K562 (cell line): ENCODE results near the gene KHDC1. TPM values are rescaled to one million over a fixed set of nuclear protein-coding genes. Genes with fewer than 3 reads are reported as not detected.

Source experiments
- ATAC-seq: fragments of 200-7000 bp; cut with Tn5 transposase; 3 replicates; pipeline ENCODE4 v1.9.1; 2020; ENCODE audit warnings: moderate library complexity
- BruUV-seq: library from RNA; stranded (reverse); fragments of 400-500 nt; replicated peaks from 2 replicates; lab custom pipeline; 2021; lab: Mats Ljungman, UMichigan
- CTCF ChIA-PET: fragments of 300-600 bp; formaldehyde crosslinking; extraction: SDS; loops from one replicate; lab custom pipeline; 2021; ENCODE audit warnings: low intra/inter-chr PET ratio; lab: Yijun Ruan, JAX
- POLR2A ChIA-PET: fragments of 300-600, 350-650 bp; sonication (Branson Sonifier 250); formaldehyde crosslinking; extraction: SDS; loops from one replicate; lab custom pipeline; 2021; ENCODE audit warnings: antibody characterized with exemption, inconsistent platforms; lab: Yijun Ruan, JAX
- DNase-seq, 4 experiments: peaks; one replicate each; pipeline versions ENCODE4 v3.0.0 to v3.0.0-alpha.2; 2011 to 2018; ENCODE audit warnings: low spot score in 3 of 4, mixed read lengths in 3 of 4; ENCODE audit errors: extremely low read depth in 1 of 4
- FAIRE-seq: peaks from 2 replicates; lab custom pipeline; 2011; peaks lifted over from hg19 to GRCh38; lab: Jason Lieb, UNC
- H2AFZ ChIP-seq: 2 replicates; pipeline ENCODE4 v1.6.0; 2011; ENCODE audit warnings: low read depth, low read length, control low read depth, inconsistent platforms
- H3K27ac ChIP-seq: fragments of 200-600 bp; 3 replicates; pipeline ENCODE4 v1.8.0; 2011; ENCODE audit warnings: low read depth, mild to moderate bottlenecking, control low read depth, inconsistent platforms, low read length, moderate library complexity, mixed read lengths; ENCODE audit errors: extremely low read depth
- H3K27me3 ChIP-seq, 2 experiments: fragments of 300-600 bp in 1 of 2; 2 replicates in 1 of 2; 3 replicates in 1 of 2; pipeline versions ENCODE4 v1.6.0 to v1.8.0; 2011; ENCODE audit warnings: inconsistent platforms in 2 of 2, low read length in 2 of 2, mild to moderate bottlenecking in 1 of 2, mixed read lengths in 1 of 2, moderate library complexity in 1 of 2; ENCODE audit not compliant: control insufficient read depth in 2 of 2, insufficient read depth in 2 of 2
- H3K36me3 ChIP-seq: fragments of 300-600 bp; 3 replicates; pipeline ENCODE4 v1.8.0; 2011; ENCODE audit warnings: mild to moderate bottlenecking, low read length, inconsistent platforms; ENCODE audit not compliant: control insufficient read depth, insufficient read depth
- H3K4me1 ChIP-seq, 2 experiments: fragments of 200-600 bp in 1 of 2; replicated peaks in 1 of 2; 2 replicates in 1 of 2; 3 replicates in 1 of 2; pipeline versions ENCODE4 v1.5.1 to v1.8.0; 2011; ENCODE audit warnings: inconsistent platforms in 2 of 2, low read length in 2 of 2, mild to moderate bottlenecking in 1 of 2, mixed read lengths in 1 of 2, moderate library complexity in 1 of 2; ENCODE audit not compliant: control insufficient read depth in 2 of 2, insufficient read depth in 2 of 2
- H3K4me2 ChIP-seq: 2 replicates; pipeline ENCODE4 v1.6.1; 2011; ENCODE audit warnings: low read length, control low read depth, inconsistent platforms, mixed read lengths; ENCODE audit not compliant: insufficient read depth
- H3K4me3 ChIP-seq: fragments of 200-600 bp; sonication (generic), shearing (Covaris generic); 2 replicates; pipeline ENCODE4 v1.5.1; 2016; ENCODE audit warnings: control low read depth, inconsistent platforms
- H3K79me2 ChIP-seq: fragments of 200-600 bp; 3 replicates; pipeline ENCODE4 v1.8.0; 2011; ENCODE audit warnings: low read length, inconsistent platforms; ENCODE audit not compliant: control insufficient read depth, insufficient read depth
- H3K9ac ChIP-seq, 2 experiments: 2 replicates each; pipeline versions ENCODE4 v1.6.0 to v1.6.1; 2011; ENCODE audit warnings: low read depth in 2 of 2, low read length in 2 of 2, control low read depth in 1 of 2, inconsistent platforms in 1 of 2, mild to moderate bottlenecking in 1 of 2, mixed read lengths in 1 of 2; ENCODE audit not compliant: insufficient read depth in 1 of 2
- H3K9me1 ChIP-seq: one replicate; pipeline ENCODE4 v1.6.0; 2011; ENCODE audit warnings: inconsistent platforms, mild to moderate bottlenecking, low read length, moderate library complexity; ENCODE audit not compliant: control insufficient read depth, insufficient read depth
- H3K9me3 ChIP-seq: replicated peaks from 2 replicates; pipeline ENCODE4 v1.5.1; 2011; ENCODE audit warnings: low read depth, low read length, inconsistent platforms; ENCODE audit not compliant: control insufficient read depth, insufficient read depth
- H4K20me1 ChIP-seq: replicated peaks from 2 replicates; pipeline ENCODE4 v1.6.1; 2011; ENCODE audit warnings: low read length, inconsistent platforms, mixed read lengths; ENCODE audit not compliant: control insufficient read depth, insufficient read depth
- FOXA3 ChIP-seq, 2 experiments: fragments of 450-650 bp in 1 of 2; sonication (generic) in 1 of 2; formaldehyde crosslinking; IDR thresholded peaks in 1 of 2; conservative IDR thresholded peaks in 1 of 2; 2 replicates each; pipeline versions ENCODE4 v1.4.0 to v1.8.0; 2020 to 2022; ENCODE audit warnings: mild to moderate bottlenecking in 2 of 2, missing genetic modification reagents in 1 of 2
- NCOA4 ChIP-seq: fragments of 450-650 bp; IDR thresholded peaks from 2 replicates; pipeline ENCODE4 v1.6.1; 2018; ENCODE audit warnings: mild to moderate bottlenecking; ENCODE audit not compliant: partially characterized antibody
- NFIC ChIP-seq: fragments of 450-650 bp; IDR thresholded peaks from 2 replicates; pipeline ENCODE4 v1.6.1; 2017; ENCODE audit warnings: mild to moderate bottlenecking, inconsistent platforms
- NFIX ChIP-seq: fragments of 250-450 bp; sonication (Bioruptor Pico); IDR thresholded peaks from 2 replicates; pipeline ENCODE4 v1.4.0; 2020; ENCODE audit warnings: low read depth, mild to moderate bottlenecking, moderate library complexity
- RAD21 ChIP-seq, 2 experiments: fragments of 250-450 bp in 1 of 2; fragments of 450-650 bp in 1 of 2; sonication (Bioruptor Pico) in 1 of 2; formaldehyde crosslinking in 1 of 2; IDR thresholded peaks in 1 of 2; conservative IDR thresholded peaks in 1 of 2; 2 replicates each; pipeline versions ENCODE4 v1.4.0 to v1.8.0; 2020 to 2022; ENCODE audit warnings: mild to moderate bottlenecking in 2 of 2, moderate library complexity in 1 of 2
- ZNF212 ChIP-seq: fragments of 450-650 bp; formaldehyde crosslinking; IDR thresholded peaks from 2 replicates; pipeline ENCODE4 v1.4.0; 2020; ENCODE audit warnings: mild to moderate bottlenecking
- WGBS: fragments of 100-300 bp; shearing (Covaris generic); methylation state at CpG from one replicate; pipeline ENCODE4 v1.1.6; 2016; ENCODE audit warnings: low coverage, mixed read lengths; ENCODE audit not compliant: insufficient coverage; ENCODE audit errors: missing lambda C conversion rate; 5-methylcytosine and 5-hydroxymethylcytosine counted together
- in situ Hi-C: fragments of 300-500 bp; cut with MboI; formaldehyde crosslinking; loops from 4 replicates; pipeline ENCODE4 v1.15.0; 2018; ENCODE audit warnings: inconsistent platforms, mixed read lengths
- intact Hi-C: fragments of 100-400 bp; cut with micrococcal nuclease; formaldehyde crosslinking; loops from 2 replicates; pipeline ENCODE4 v1.14.2; 2022
- polyA plus RNA-seq, 8 experiments: library from polyadenylated mRNA; depleted of rRNA in 4 of 8; stranded (reverse) in 5 of 8; unstranded in 3 of 8; fragments of >200 nt; fragmentation: Nextera tagmentation in 2 of 8; fragmentation: Illumina TruSeq in 1 of 8; extraction: Ambion mirVana in 2 of 8; extraction: Trizol in 1 of 8; gene quantifications; 2 replicates each; pipeline versions ENCODE4 v1.2.1 to v1.2.3, GENCODE V29; 2011 to 2014; ENCODE audit warnings: inconsistent platforms in 1 of 8, missing spikeins in 1 of 8
- total RNA-seq, 7 experiments: library from RNA; depleted of rRNA in 6 of 7; stranded (reverse); fragments of >200 nt in 6 of 7; fragmentation: Illumina TruSeq in 2 of 7; extraction: Trizol in 2 of 7; gene quantifications; 2 replicates each; pipeline versions ENCODE4 v1.2.1 to v1.2.3, GENCODE V29; 2011 to 2021; ENCODE audit warnings: low replicate concordance in 1 of 7
- TF ChIP-seq, protein P1 (sequence below): fragments of 250-450 bp; sonication (Bioruptor Pico); IDR thresholded peaks from 2 replicates; pipeline ENCODE4 v1.4.0; 2020
- TF ChIP-seq, protein P2 (sequence below), 3 experiments: fragments of 200-800 bp in 1 of 3; sonication (Bioruptor generic) in 1 of 3; sonication (generic) in 1 of 3; formaldehyde crosslinking in 1 of 3; IDR thresholded peaks; 2 replicates each; pipeline versions ENCODE4 v1.6.1 to v1.8.0; 2016 to 2022; ENCODE audit warnings: mild to moderate bottlenecking in 2 of 3, missing compliant biosample characterization in 2 of 3, missing genetic modification characterization in 2 of 3, missing genetic modification reagents in 1 of 3
- TF ChIP-seq, protein P3 (sequence below): sonication (generic); formaldehyde crosslinking; IDR thresholded peaks from 2 replicates; pipeline ENCODE4 v1.4.0; 2020; ENCODE audit warnings: mild to moderate bottlenecking, missing genetic modification reagents
- TF ChIP-seq, protein P4 (sequence below): sonication (generic); formaldehyde crosslinking; IDR thresholded peaks from 2 replicates; pipeline ENCODE4 v1.8.1; 2023; ENCODE audit warnings: mild to moderate bottlenecking, missing genetic modification reagents

The KHDC1 gene
- total and polyA plus RNA-seq, 9 of the 15 experiments (the other 6 are each of a cell fraction or from before 2014, with no cell fraction given) = 2.5 to 19.5 (median 8.0) TPM

DNA sequence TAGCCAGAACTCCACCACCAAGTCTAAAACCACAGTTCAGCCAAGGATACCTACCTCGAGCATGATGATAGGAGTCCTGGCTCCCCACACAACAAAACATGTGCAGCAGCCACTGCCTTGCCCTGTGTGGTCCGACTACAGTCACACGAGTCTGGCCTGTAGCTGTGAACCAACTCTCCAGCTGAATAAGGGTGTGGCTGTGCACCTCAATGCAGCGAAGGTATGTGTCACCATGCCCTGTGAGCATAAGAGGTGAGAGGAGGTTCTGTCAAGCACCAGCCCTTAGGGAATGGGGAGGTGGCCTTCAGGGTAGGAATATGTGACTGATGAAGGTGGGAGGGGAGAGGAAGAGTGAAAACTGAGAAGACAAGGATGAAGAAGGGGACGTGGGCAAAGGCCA lies 21.0 kb downstream of the KHDC1 start:
- Histone ChIP-seq H3K27me3 (peaks cover 18 to 19% of the 10 kb centered on the region in 2 experiments; a peak in 4 of 5 replicates), H3K4me1 (no peaks in the 10 kb centered on the region), H4K20me1 (no peaks in the 10 kb centered on the region), H3K4me3 (no peak overlapping the region), H2AFZ (no peak overlapping the region), H3K79me2 (no peaks in the 10 kb centered on the region), H3K9me3 (no peaks in the 10 kb centered on the region), H3K4me2 (no peak overlapping the region), H3K36me3 (no peaks in the 10 kb centered on the region), H3K27ac (no peak overlapping the region), H3K9ac (no peak overlapping the region), H3K9me1 (no peaks in the 10 kb centered on the region)
- ChIA-PET CTCF (no interaction called here), POLR2A (no interaction called here)
- no TSS peak for BruUV-seq
- intact Hi-C loops (no loop called here), in situ Hi-C loops (no loop called here)
- 0% methylated on average over 5 of the region's 5 CpGs for WGBS
- ATAC-seq = no peak; the same call in 2 of the 3 replicates
- no peak for DNase-seq
- FAIRE-seq = no peak
- TF ChIP-seq RAD21 (CRISPR knock-in tag; conservative IDR thresholded peaks at IDR 0.05 in 1 of 2, IDR thresholded peaks at IDR 0.05 in 1 of 2) = no peak
- TF ChIP-seq, protein P1, sequence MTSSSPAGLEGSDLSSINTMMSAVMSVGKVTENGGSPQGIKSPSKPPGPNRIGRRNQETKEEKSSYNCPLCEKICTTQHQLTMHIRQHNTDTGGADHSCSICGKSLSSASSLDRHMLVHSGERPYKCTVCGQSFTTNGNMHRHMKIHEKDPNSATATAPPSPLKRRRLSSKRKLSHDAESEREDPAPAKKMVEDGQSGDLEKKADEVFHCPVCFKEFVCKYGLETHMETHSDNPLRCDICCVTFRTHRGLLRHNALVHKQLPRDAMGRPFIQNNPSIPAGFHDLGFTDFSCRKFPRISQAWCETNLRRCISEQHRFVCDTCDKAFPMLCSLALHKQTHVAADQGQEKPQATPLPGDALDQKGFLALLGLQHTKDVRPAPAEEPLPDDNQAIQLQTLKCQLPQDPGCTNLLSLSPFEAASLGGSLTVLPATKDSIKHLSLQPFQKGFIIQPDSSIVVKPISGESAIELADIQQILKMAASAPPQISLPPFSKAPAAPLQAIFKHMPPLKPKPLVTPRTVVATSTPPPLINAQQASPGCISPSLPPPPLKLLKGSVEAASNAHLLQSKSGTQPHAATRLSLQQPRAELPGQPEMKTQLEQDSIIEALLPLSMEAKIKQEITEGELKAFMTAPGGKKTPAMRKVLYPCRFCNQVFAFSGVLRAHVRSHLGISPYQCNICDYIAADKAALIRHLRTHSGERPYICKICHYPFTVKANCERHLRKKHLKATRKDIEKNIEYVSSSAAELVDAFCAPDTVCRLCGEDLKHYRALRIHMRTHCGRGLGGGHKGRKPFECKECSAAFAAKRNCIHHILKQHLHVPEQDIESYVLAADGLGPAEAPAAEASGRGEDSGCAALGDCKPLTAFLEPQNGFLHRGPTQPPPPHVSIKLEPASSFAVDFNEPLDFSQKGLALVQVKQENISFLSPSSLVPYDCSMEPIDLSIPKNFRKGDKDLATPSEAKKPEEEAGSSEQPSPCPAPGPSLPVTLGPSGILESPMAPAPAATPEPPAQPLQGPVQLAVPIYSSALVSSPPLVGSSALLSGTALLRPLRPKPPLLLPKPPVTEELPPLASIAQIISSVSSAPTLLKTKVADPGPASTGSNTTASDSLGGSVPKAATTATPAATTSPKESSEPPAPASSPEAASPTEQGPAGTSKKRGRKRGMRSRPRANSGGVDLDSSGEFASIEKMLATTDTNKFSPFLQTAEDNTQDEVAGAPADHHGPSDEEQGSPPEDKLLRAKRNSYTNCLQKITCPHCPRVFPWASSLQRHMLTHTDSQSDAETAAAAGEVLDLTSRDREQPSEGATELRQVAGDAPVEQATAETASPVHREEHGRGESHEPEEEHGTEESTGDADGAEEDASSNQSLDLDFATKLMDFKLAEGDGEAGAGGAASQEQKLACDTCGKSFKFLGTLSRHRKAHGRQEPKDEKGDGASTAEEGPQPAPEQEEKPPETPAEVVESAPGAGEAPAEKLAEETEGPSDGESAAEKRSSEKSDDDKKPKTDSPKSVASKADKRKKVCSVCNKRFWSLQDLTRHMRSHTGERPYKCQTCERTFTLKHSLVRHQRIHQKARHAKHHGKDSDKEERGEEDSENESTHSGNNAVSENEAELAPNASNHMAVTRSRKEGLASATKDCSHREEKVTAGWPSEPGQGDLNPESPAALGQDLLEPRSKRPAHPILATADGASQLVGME (CRISPR knock-in tag) = no peak
- TF ChIP-seq NFIX (CRISPR knock-in tag) = no peak
- TF ChIP-seq, protein P2, sequence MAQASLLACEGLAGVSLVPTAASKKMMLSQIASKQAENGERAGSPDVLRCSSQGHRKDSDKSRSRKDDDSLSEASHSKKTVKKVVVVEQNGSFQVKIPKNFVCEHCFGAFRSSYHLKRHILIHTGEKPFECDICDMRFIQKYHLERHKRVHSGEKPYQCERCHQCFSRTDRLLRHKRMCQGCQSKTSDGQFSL (CRISPR knock-in tag; IDR thresholded peaks at IDR 0.05) = no peak
- TF ChIP-seq, protein P2 (tag; IDR thresholded peaks at IDR 0.05) = no peak
- TF ChIP-seq, protein P3, sequence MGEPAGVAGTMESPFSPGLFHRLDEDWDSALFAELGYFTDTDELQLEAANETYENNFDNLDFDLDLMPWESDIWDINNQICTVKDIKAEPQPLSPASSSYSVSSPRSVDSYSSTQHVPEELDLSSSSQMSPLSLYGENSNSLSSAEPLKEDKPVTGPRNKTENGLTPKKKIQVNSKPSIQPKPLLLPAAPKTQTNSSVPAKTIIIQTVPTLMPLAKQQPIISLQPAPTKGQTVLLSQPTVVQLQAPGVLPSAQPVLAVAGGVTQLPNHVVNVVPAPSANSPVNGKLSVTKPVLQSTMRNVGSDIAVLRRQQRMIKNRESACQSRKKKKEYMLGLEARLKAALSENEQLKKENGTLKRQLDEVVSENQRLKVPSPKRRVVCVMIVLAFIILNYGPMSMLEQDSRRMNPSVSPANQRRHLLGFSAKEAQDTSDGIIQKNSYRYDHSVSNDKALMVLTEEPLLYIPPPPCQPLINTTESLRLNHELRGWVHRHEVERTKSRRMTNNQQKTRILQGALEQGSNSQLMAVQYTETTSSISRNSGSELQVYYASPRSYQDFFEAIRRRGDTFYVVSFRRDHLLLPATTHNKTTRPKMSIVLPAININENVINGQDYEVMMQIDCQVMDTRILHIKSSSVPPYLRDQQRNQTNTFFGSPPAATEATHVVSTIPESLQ (CRISPR knock-in tag) = no peak
- TF ChIP-seq NFIC = no peak
- TF ChIP-seq, protein P4, sequence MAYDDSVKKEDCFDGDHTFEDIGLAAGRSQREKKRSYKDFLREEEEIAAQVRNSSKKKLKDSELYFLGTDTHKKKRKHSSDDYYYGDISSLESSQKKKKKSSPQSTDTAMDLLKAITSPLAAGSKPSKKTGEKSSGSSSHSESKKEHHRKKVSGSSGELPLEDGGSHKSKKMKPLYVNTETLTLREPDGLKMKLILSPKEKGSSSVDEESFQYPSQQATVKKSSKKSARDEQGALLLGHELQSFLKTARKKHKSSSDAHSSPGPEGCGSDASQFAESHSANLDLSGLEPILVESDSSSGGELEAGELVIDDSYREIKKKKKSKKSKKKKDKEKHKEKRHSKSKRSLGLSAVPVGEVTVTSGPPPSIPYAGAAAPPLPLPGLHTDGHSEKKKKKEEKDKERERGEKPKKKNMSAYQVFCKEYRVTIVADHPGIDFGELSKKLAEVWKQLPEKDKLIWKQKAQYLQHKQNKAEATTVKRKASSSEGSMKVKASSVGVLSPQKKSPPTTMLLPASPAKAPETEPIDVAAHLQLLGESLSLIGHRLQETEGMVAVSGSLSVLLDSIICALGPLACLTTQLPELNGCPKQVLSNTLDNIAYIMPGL (CRISPR knock-in tag) = no peak
- no peak for TF ChIP-seq NCOA4
- TF ChIP-seq FOXA3 (CRISPR knock-in tag; conservative IDR thresholded peaks at IDR 0.05 in 1 of 2, IDR thresholded peaks at IDR 0.05 in 1 of 2) = no peak
- no peak for TF ChIP-seq ZNF212
